Measurements from ENCODE around the gene FUCA1. TPM values are rescaled to one million over a fixed set of nuclear protein-coding genes. Genes with fewer than 3 reads are reported as not detected.

The FUCA1 gene
- total and polyA plus RNA-seq, 10 of the 15 experiments (the other 5 are each of a cell fraction or from before 2014, with no cell fraction given) = 33.3 to 117 (median 52.6) TPM

- intact Hi-C loops (cut with micrococcal nuclease; ENCODE audit: unreplicated experiment) = no loop called here
- Histone ChIP-seq H3K4me3 (peak overlapping the region; percentile 71), H3K27ac (ENCODE audit: control insufficient read depth, insufficient read depth) (peak overlapping the region; percentile 98), H4K20me1 (ENCODE audit: control insufficient read depth, insufficient read depth) (no peaks in the 10 kb centered on the region), H3K79me2 (ENCODE audit: control insufficient read depth, insufficient read depth, low read length) (peaks cover 65% of the 10 kb centered on the region), H3K36me3 (ENCODE audit: control insufficient read depth in 2 of 2, insufficient read depth in 2 of 2, low read length in 1 of 2) (no peaks in the 10 kb centered on the region), H3K27me3 (replicated peaks in 1 of 2; ENCODE audit: control insufficient read depth in 2 of 2, insufficient read depth in 2 of 2, low read length in 1 of 2) (no peaks in the 10 kb centered on the region), H2AFZ (ENCODE audit: control insufficient read depth, low read depth, low read length) (no peak overlapping the region; the same call in 1 of the 2 replicates), H3K9ac (ENCODE audit: control insufficient read depth, insufficient read depth, low read length) (peak overlapping the region; percentile 88), H3K4me1 (ENCODE audit: control insufficient read depth, insufficient read depth, low read length) (peaks cover 54% of the 10 kb centered on the region), H3K9me3 (replicated peaks; ENCODE audit: control insufficient read depth, insufficient read depth, low read length) (no peaks in the 10 kb centered on the region), H3K4me2 (ENCODE audit: control insufficient read depth, insufficient read depth) (peak overlapping the region; percentile 82)
- ChIA-PET RAD21 (ENCODE audit: unreplicated experiment) (interaction anchor here (0.6 to 5.9 kb wide), 22 partner anchors 11 to 333 kb away, joined by 3 to 54 read pairs (median 5); partner anchors contain the start of genes GALE, HMGCL, PITHD1 and PNRC2), SMC1A (ENCODE audit: uncharacterized antibody, unreplicated experiment) (interaction anchor here (0.9 to 7.7 kb wide), 18 partner anchors 14 to 139 kb away, joined by 3 to 66 read pairs (median 5); partner anchors contain the start of genes HMGCL, PNRC2 and SRSF10), POLR2A (interaction anchor here (0.6 to 4.3 kb wide), 21 partner anchors 22 to 859 kb away, joined by 3 to 26 read pairs (median 5); partner anchors contain the start of genes ELOA, HMGCL and PNRC2), CTCF (interaction anchor here (0.6 to 10.5 kb wide), 17 partner anchors 15 to 273 kb away, joined by 3 to 109 read pairs (median 4); partner anchors contain the start of genes FUCA1 and PITHD1)
- WGBS (ENCODE audit: insufficient coverage, insufficient replicate concordance, low lambda C conversion rate, missing lambda C conversion rate) = 2% methylated on average over 9 of the region's 11 CpGs
- BruUV-seq (replicated peaks) = TSS peak; percentile 52
- FAIRE-seq = peak; percentile 38
- ATAC-seq = peak; percentile 39
- in situ Hi-C loops (cut with MboI) = no loop called here
- peak; percentile 86 for DNase-seq (ENCODE audit: low read depth, low spot score)
- TF ChIP-seq KDM1A (IDR thresholded peaks at IDR 0.05; ENCODE audit: borderline replicate concordance) (no peak), BCL11A (IDR thresholded peaks at IDR 0.05; ENCODE audit: low read depth, low read length) (0 out of 2 replicates have a peak, but pooled peaks have one; percentile 19), PAX8 (IDR thresholded peaks at IDR 0.05) (no peak; the same call in 1 of the 2 replicates), ZNF384 (IDR thresholded peaks at IDR 0.05; ENCODE audit: borderline replicate concordance, low read depth, low read length) (peak; percentile 9), KLF5 (IDR thresholded peaks at IDR 0.05; ENCODE audit: partially characterized antibody) (no peak), CHD2 (IDR thresholded peaks at IDR 0.05; ENCODE audit: borderline replicate concordance, low read depth, low read length) (peak; percentile 75; the same call in 1 of the 2 replicates), EGR1 (IDR thresholded peaks at IDR 0.05; ENCODE audit: borderline replicate concordance in 1 of 2, low read depth in 2 of 2, low read length in 2 of 2) (peak in 1 of 2 experiments; percentile 20; a peak in 1 of 3 replicates), SMC3 (IDR thresholded peaks at IDR 0.05; ENCODE audit: borderline replicate concordance, low read length) (peak; percentile 23; the same call in 1 of the 2 replicates), MEF2B (IDR thresholded peaks at IDR 0.05; ENCODE audit: partially characterized antibody, poor library complexity, severe bottlenecking) (peak; percentile 35), ZNF274 (IDR thresholded peaks at IDR 0.05; ENCODE audit: insufficient read depth, insufficient read length) (no peak), RAD51 (IDR thresholded peaks at IDR 0.05) (peak; percentile 94), USF2 (IDR thresholded peaks at IDR 0.05; ENCODE audit: borderline replicate concordance, low read depth, low read length) (peak; percentile 65), POLR2AphosphoS2 (IDR thresholded peaks at IDR 0.05; ENCODE audit: low read depth, low read length) (peak; percentile 85), EP300 (IDR thresholded peaks at IDR 0.05; ENCODE audit: borderline replicate concordance in 1 of 2, control insufficient read depth in 1 of 2, low read depth in 2 of 2, low read length in 2 of 2) (peak in 1 of 2 experiments; percentile 48; a peak in 1 of 4 replicates), IKZF1 (conservative IDR thresholded peaks at IDR 0.05) (0 out of 2 replicates have a peak, but pooled peaks have one; percentile 8), SRF (IDR thresholded peaks at IDR 0.05; ENCODE audit: low read depth in 2 of 2, low read length in 2 of 2) (0 out of 4 replicates have a peak, but pooled peaks of 1 of the 2 experiments have one; percentile 25), TAF1 (IDR thresholded peaks at IDR 0.05; ENCODE audit: borderline replicate concordance, low read depth, low read length) (0 out of 2 replicates have a peak, but pooled peaks have one; percentile 33), RAD21 (IDR thresholded peaks at IDR 0.05; ENCODE audit: insufficient read depth, low read depth, low read length) (0 out of 2 replicates have a peak, but pooled peaks have one; percentile 9), CHD1 (IDR thresholded peaks at IDR 0.05; ENCODE audit: low read depth, low read length) (no peak), DPF2 (IDR thresholded peaks at IDR 0.05) (no peak), MAX (IDR thresholded peaks at IDR 0.05; ENCODE audit: low read depth, low read length) (peak; percentile 86)
These were observed 42.6 kb upstream of the FUCA1 start for GRCh38 chr1:23910553-23911246.
